HEK293 (cell line): Measurements from ENCODE around the gene SERTAD3.

Experiments used
- BCL11B ChIP-seq: fragments of 450-650 bp; formaldehyde crosslinking; IDR thresholded peaks from 2 replicates; pipeline ENCODE4 v1.5.1; 2016; ENCODE audit warnings: low read depth, missing biosample characterization, missing genetic modification characterization
- FEZF1 ChIP-seq: fragments of 450-650 bp; formaldehyde crosslinking; IDR thresholded peaks from 2 replicates; pipeline ENCODE4 v1.5.1; 2016; ENCODE audit warnings: missing biosample characterization, missing genetic modification characterization
- GLIS2 ChIP-seq: fragments of 450-650 bp; formaldehyde crosslinking; IDR thresholded peaks from 2 replicates; pipeline ENCODE4 v1.5.1; 2016; ENCODE audit warnings: missing biosample characterization, missing genetic modification characterization
- KLF1 ChIP-seq: fragments of 450-650 bp; formaldehyde crosslinking; IDR thresholded peaks from 2 replicates; pipeline ENCODE4 v1.5.1; 2016; ENCODE audit warnings: missing biosample characterization, missing genetic modification characterization
- KLF9 ChIP-seq: fragments of 450-650 bp; formaldehyde crosslinking; IDR thresholded peaks from 2 replicates; pipeline ENCODE4 v1.5.1; 2016; ENCODE audit warnings: missing biosample characterization, missing genetic modification characterization, low read depth
- MYNN ChIP-seq: fragments of 450-650 bp; formaldehyde crosslinking; IDR thresholded peaks from 2 replicates; pipeline ENCODE4 v1.5.1; 2016; ENCODE audit warnings: missing biosample characterization, missing genetic modification characterization, borderline replicate concordance
- PRDM10 ChIP-seq: fragments of 450-650 bp; formaldehyde crosslinking; IDR thresholded peaks from 2 replicates; pipeline ENCODE4 v1.5.1; 2016; ENCODE audit warnings: missing biosample characterization, missing genetic modification characterization
- PRDM6 ChIP-seq: fragments of 450-650 bp; formaldehyde crosslinking; IDR thresholded peaks from 2 replicates; pipeline ENCODE4 v1.5.1; 2017; ENCODE audit warnings: missing biosample characterization, missing genetic modification characterization
- SP3 ChIP-seq: fragments of 450-650 bp; formaldehyde crosslinking; IDR thresholded peaks from 2 replicates; pipeline ENCODE4 v1.5.1; 2016; ENCODE audit warnings: missing biosample characterization, missing genetic modification characterization
- ZBTB1 ChIP-seq: fragments of 450-650 bp; formaldehyde crosslinking; IDR thresholded peaks from 2 replicates; pipeline ENCODE4 v1.5.1; 2016; ENCODE audit warnings: missing biosample characterization, missing genetic modification characterization
- ZBTB48 ChIP-seq: fragments of 450-650 bp; formaldehyde crosslinking; IDR thresholded peaks from 2 replicates; pipeline ENCODE4 v1.5.1; 2016; ENCODE audit warnings: missing biosample characterization, missing genetic modification characterization
- ZBTB7A ChIP-seq: fragments of 450-650 bp; formaldehyde crosslinking; IDR thresholded peaks from 2 replicates; pipeline ENCODE4 v1.5.1; 2016; ENCODE audit warnings: low read depth, missing biosample characterization, missing genetic modification characterization
- ZBTB8A ChIP-seq: fragments of 450-650 bp; formaldehyde crosslinking; IDR thresholded peaks from 2 replicates; pipeline ENCODE4 v1.5.1; 2016; ENCODE audit warnings: missing biosample characterization, missing genetic modification characterization
- ZFP69B ChIP-seq: fragments of 450-650 bp; formaldehyde crosslinking; IDR thresholded peaks from 2 replicates; pipeline ENCODE4 v1.5.1; 2016; ENCODE audit warnings: missing biosample characterization, missing genetic modification characterization
- ZIC2 ChIP-seq: fragments of 450-650 bp; formaldehyde crosslinking; IDR thresholded peaks from 2 replicates; pipeline ENCODE4 v1.5.1; 2016; ENCODE audit warnings: missing biosample characterization, missing genetic modification characterization
- ZNF223 ChIP-seq: fragments of 450-650 bp; formaldehyde crosslinking; IDR thresholded peaks from 2 replicates; pipeline ENCODE4 v1.5.1; 2016; ENCODE audit warnings: missing biosample characterization, missing genetic modification characterization
- ZNF239 ChIP-seq: fragments of 450-650 bp; formaldehyde crosslinking; IDR thresholded peaks from 2 replicates; pipeline ENCODE4 v1.5.1; 2016; ENCODE audit warnings: missing biosample characterization, missing genetic modification characterization
- ZNF302 ChIP-seq: fragments of 450-650 bp; formaldehyde crosslinking; IDR thresholded peaks from 2 replicates; pipeline ENCODE4 v1.5.1; 2016; ENCODE audit warnings: missing biosample characterization, missing genetic modification characterization, low read depth
- ZNF366 ChIP-seq: fragments of 450-650 bp; formaldehyde crosslinking; conservative IDR thresholded peaks from 2 replicates; pipeline ENCODE4 v1.5.1; 2016; ENCODE audit warnings: missing biosample characterization, missing genetic modification characterization
- ZNF596 ChIP-seq: fragments of 450-650 bp; IDR thresholded peaks from 2 replicates; pipeline ENCODE4 v1.5.0; 2018; ENCODE audit warnings: missing biosample characterization, mild to moderate bottlenecking, missing genetic modification characterization, moderate library complexity
- ZNF645 ChIP-seq: fragments of 450-650 bp; formaldehyde crosslinking; IDR thresholded peaks from 2 replicates; pipeline ENCODE4; 2016; ENCODE audit warnings: missing biosample characterization, missing genetic modification characterization
- ZNF658 ChIP-seq: fragments of 450-650 bp; formaldehyde crosslinking; IDR thresholded peaks from 2 replicates; pipeline ENCODE4; 2016; ENCODE audit warnings: missing biosample characterization, missing genetic modification characterization
- ZSCAN23 ChIP-seq: fragments of 450-650 bp; formaldehyde crosslinking; IDR thresholded peaks from 2 replicates; pipeline ENCODE4 v1.5.1; 2016; ENCODE audit warnings: missing biosample characterization, missing genetic modification characterization
- TF ChIP-seq, protein P1 (sequence below): fragments of 450-650 bp; formaldehyde crosslinking; IDR thresholded peaks from 2 replicates; pipeline ENCODE4 v1.5.0; 2017; ENCODE audit warnings: missing biosample characterization, missing genetic modification characterization, borderline replicate concordance
- TF ChIP-seq, protein P2 (sequence below): fragments of 450-650 bp; formaldehyde crosslinking; IDR thresholded peaks from 2 replicates; pipeline ENCODE4 v1.5.1; 2016; ENCODE audit warnings: missing biosample characterization, missing genetic modification characterization

The SERTAD3 gene

DNA sequence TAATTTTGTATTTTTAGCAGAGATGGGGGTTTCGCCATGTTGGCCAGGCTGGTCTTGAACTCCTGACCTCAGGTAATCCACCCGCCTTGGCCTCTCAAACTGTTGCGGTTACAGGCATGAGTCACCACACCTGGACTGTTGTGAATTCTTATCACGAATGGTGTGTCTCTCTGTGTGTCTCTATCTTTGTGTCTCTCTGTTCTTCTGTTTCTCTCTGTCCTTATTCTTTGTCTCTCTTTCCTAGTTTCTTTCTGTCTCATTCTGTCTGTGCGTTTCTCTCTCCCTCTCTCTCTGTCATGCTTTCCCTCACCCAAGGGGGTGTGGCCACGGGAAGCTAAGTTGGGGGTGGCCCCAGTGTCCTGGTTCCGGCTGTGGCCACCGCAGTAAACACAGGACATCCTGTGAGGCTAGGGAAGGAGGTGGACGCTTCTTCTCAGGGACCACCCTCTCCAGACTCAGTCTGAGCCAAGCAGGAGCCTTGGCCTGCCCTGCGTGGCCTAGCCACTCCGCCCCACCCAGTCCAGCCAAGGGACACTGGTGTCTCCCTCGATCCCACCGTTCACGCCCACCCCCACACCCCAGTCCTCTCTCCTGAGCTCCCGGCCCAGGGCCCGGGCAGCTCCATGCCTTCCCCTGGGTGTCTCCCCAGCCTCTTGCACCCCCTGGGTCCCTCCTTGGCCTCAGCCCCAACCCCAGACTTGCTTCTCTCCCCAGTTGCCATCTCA is 27.1 kb downstream of the SERTAD3 start (continued):
- TF ChIP-seq PRDM10 (tag by site-specific recombination) (peak; percentile 81; the same call in 1 of the 2 replicates), MYNN (tag by site-specific recombination) (no peak), FEZF1 (tag by site-specific recombination) (no peak), ZBTB1 (no peak), ZSCAN23 (no peak), KLF1 (0 out of 2 replicates have a peak, but pooled peaks have one; percentile 24), ZBTB48 (tag by site-specific recombination) (peak; percentile 17; the same call in 1 of the 2 replicates), ZNF366 (tag by site-specific recombination) (peak; percentile 92), ZIC2 (tag by site-specific recombination) (peak; percentile 69), SP3 (tag by site-specific recombination) (peak; percentile 55), GLIS2 (tag by site-specific recombination) (peak; percentile 52), ZFP69B (tag by site-specific recombination) (no peak), ZNF596 (tag by site-specific recombination) (peak; percentile 26; the same call in 1 of the 2 replicates), ZBTB7A (tag by site-specific recombination) (0 out of 2 replicates have a peak, but pooled peaks have one; percentile 6), ZNF302 (tag by site-specific recombination) (no peak), ZNF223 (0 out of 2 replicates have a peak, but pooled peaks have one; percentile 9), ZNF645 (no peak), BCL11B (tag by site-specific recombination) (peak; percentile 32; the same call in 1 of the 2 replicates), ZBTB8A (tag by site-specific recombination) (no peak), KLF9 (tag by site-specific recombination) (peak; percentile 73), ZNF658 (tag by site-specific recombination) (no peak), PRDM6 (tag by site-specific recombination) (no peak), ZNF239 (tag by site-specific recombination) (no peak)
- TF ChIP-seq, protein P1, sequence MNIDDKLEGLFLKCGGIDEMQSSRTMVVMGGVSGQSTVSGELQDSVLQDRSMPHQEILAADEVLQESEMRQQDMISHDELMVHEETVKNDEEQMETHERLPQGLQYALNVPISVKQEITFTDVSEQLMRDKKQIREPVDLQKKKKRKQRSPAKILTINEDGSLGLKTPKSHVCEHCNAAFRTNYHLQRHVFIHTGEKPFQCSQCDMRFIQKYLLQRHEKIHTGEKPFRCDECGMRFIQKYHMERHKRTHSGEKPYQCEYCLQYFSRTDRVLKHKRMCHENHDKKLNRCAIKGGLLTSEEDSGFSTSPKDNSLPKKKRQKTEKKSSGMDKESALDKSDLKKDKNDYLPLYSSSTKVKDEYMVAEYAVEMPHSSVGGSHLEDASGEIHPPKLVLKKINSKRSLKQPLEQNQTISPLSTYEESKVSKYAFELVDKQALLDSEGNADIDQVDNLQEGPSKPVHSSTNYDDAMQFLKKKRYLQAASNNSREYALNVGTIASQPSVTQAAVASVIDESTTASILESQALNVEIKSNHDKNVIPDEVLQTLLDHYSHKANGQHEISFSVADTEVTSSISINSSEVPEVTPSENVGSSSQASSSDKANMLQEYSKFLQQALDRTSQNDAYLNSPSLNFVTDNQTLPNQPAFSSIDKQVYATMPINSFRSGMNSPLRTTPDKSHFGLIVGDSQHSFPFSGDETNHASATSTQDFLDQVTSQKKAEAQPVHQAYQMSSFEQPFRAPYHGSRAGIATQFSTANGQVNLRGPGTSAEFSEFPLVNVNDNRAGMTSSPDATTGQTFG (tag by site-specific recombination) = peak; percentile 9; the same call in 1 of the 2 replicates
- TF ChIP-seq, protein P2, sequence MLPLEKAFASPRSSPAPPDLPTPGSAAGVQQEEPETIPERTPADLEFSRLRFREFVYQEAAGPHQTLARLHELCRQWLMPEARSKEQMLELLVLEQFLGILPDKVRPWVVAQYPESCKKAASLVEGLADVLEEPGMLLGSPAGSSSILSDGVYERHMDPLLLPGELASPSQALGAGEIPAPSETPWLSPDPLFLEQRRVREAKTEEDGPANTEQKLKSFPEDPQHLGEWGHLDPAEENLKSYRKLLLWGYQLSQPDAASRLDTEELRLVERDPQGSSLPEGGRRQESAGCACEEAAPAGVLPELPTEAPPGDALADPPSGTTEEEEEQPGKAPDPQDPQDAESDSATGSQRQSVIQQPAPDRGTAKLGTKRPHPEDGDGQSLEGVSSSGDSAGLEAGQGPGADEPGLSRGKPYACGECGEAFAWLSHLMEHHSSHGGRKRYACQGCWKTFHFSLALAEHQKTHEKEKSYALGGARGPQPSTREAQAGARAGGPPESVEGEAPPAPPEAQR (tag by site-specific recombination) = no peak
